CD1c-positive myeloid dendritic cell (primary cell): ENCODE results near the gene JPT1.
"Not testable (repeated sequence)": the region's sequence is repeated elsewhere in the genome, so short reads cannot be mapped to it uniquely, and the experiment has no call there.

ENCODE experiments used
- DNase-seq: peaks from one replicate; pipeline ENCODE4 v3.0.0-alpha.2; 2016; ENCODE audit errors: extremely low spot score

JPT1 gene

GRCh38 chr17:75154195-75155106, at the start of gene JPT1:
Gene JPT1, minus strand, starts transcription at chr17:75154512. Its CDS starts 115 bp downstream, at chr17:75154397.
- peak; percentile 98 for DNase-seq

GRCh38 chr17:75199886-75200618, 45.7 kb upstream of the JPT1 start:
- no peak for DNase-seq

GRCh38 chr17:75194879-75195278, 40.6 kb upstream of the JPT1 start:
- DNase-seq = no peak

GRCh38 chr17:75191584-75191983, 37.3 kb upstream of the JPT1 start:
- DNase-seq = no peak

- no peak for DNase-seq
Measured at GRCh38 chr17:75188614-75189013, 34.3 kb upstream of the JPT1 start.

- no peak for DNase-seq
Measured at GRCh38 chr17:75183999-75184884, 29.9 kb upstream of the JPT1 start.

GRCh38 chr17:75182569-75183436, 28.5 kb upstream of the JPT1 start, which contains the start of gene SUMO2:
Gene SUMO2, minus strand, starts transcription at chr17:75182959. Its CDS starts 125 bp downstream, at chr17:75182834.
- DNase-seq = peak; percentile 97

- DNase-seq = no peak
Measured at GRCh38 chr17:75182319-75182568, 27.9 kb upstream of the JPT1 start.

- peak; percentile 43 for DNase-seq
Measured at GRCh38 chr17:75181608-75182318, 27.5 kb upstream of the JPT1 start.

GRCh38 chr17:75181110-75181509, 26.8 kb upstream of the JPT1 start:
- no peak for DNase-seq

GRCh38 chr17:75178453-75178852, 24.1 kb upstream of the JPT1 start:
- no peak for DNase-seq

- DNase-seq = no peak
Measured at GRCh38 chr17:75176625-75177024, 22.3 kb upstream of the JPT1 start.

GRCh38 chr17:75174996-75175395, 20.7 kb upstream of the JPT1 start:
- no peak for DNase-seq

- DNase-seq = no peak
Measured at GRCh38 chr17:75173526-75173925, 19.2 kb upstream of the JPT1 start.

- no peak for DNase-seq
Measured at GRCh38 chr17:75168998-75169397, 14.7 kb upstream of the JPT1 start.

- not testable (repeated sequence) for DNase-seq
Measured at GRCh38 chr17:75164606-75165005, 10.3 kb upstream of the JPT1 start.

- no peak for DNase-seq
Measured at GRCh38 chr17:75163074-75163473, 8.8 kb upstream of the JPT1 start.

- no peak for DNase-seq
Measured at GRCh38 chr17:75160211-75160610, 5.9 kb upstream of the JPT1 start.

- no peak for DNase-seq
Measured at GRCh38 chr17:75159196-75160031, 5.1 kb upstream of the JPT1 start.
